MM.1S (cell line): Measurements from ENCODE around the gene USP50.

Experiments
- DNase-seq: peaks from one replicate; pipeline ENCODE4 v3.0.0-alpha.2; 2015
- H2AFZ ChIP-seq: fragments of 300-600 bp; sonication (generic); 2 replicates; pipeline ENCODE4 v1.6.0; 2016; ENCODE audit warnings: antibody characterized with exemption, low read length
- H3F3A ChIP-seq: fragments of 300-600 bp; sonication (generic); 2 replicates; pipeline ENCODE4 v1.6.1; 2016; ENCODE audit warnings: mild to moderate bottlenecking, antibody characterized with exemption, low read length, moderate library complexity, mixed read lengths; ENCODE audit not compliant: insufficient read depth
- H3K27ac ChIP-seq: fragments of 300-600 bp; sonication (generic); 2 replicates; pipeline ENCODE4 v1.5.1; 2016; ENCODE audit warnings: mild to moderate bottlenecking, low read length
- H3K27me3 ChIP-seq: fragments of 300-600 bp; sonication (generic); replicated peaks from 2 replicates; pipeline ENCODE4 v1.6.0; 2016; ENCODE audit warnings: low read length; ENCODE audit not compliant: insufficient read depth
- H3K36me3 ChIP-seq: fragments of 300-600 bp; sonication (generic); replicated peaks from 2 replicates; pipeline ENCODE4 v1.6.1; 2016; ENCODE audit warnings: mild to moderate bottlenecking, low read length, mixed read lengths; ENCODE audit not compliant: insufficient read depth
- H3K4me1 ChIP-seq: fragments of 300-600 bp; sonication (generic); 2 replicates; pipeline ENCODE4 v1.6.1; 2016; ENCODE audit warnings: low read length, mixed read lengths
- H3K4me2 ChIP-seq: fragments of 300-600 bp; sonication (generic); 2 replicates; pipeline ENCODE4 v1.6.0; 2016; ENCODE audit warnings: low read depth, low read length
- H3K4me3 ChIP-seq: fragments of 300-600 bp; sonication (generic); 2 replicates; pipeline ENCODE4 v1.5.1; 2016; ENCODE audit warnings: low read length, mixed read lengths
- H3K79me2 ChIP-seq: fragments of 300-600 bp; sonication (generic); 2 replicates; pipeline ENCODE4 v1.6.1; 2016; ENCODE audit warnings: mixed run types, low read length, mixed read lengths
- H3K9ac ChIP-seq: fragments of 300-600 bp; sonication (generic); 2 replicates; pipeline ENCODE4 v1.6.1; 2016; ENCODE audit warnings: low read length, mixed read lengths
- H3K9me2 ChIP-seq: fragments of 300-600 bp; sonication (generic); replicated peaks from 2 replicates; pipeline ENCODE4 v1.6.1; 2016; ENCODE audit warnings: mild to moderate bottlenecking, low read length, mixed read lengths; ENCODE audit not compliant: insufficient read depth
- H3K9me3 ChIP-seq: fragments of 300-600 bp; sonication (generic); replicated peaks from 2 replicates; pipeline ENCODE4 v1.6.1; 2016; ENCODE audit warnings: mild to moderate bottlenecking, low read length, mixed read lengths; ENCODE audit not compliant: insufficient read depth
- H4K20me1 ChIP-seq: fragments of 300-600 bp; sonication (generic); 2 replicates; pipeline ENCODE4 v1.6.1; 2016; ENCODE audit warnings: mild to moderate bottlenecking, low read length, moderate library complexity, mixed read lengths; ENCODE audit not compliant: insufficient read depth
- EZH2 ChIP-seq: fragments of 300-600 bp; sonication (generic); optimal IDR thresholded peaks from 2 replicates; pipeline ENCODE3; 2017; ENCODE audit warnings: low read depth, mild to moderate bottlenecking, antibody characterized with exemption, low read length, mixed read lengths
- EZH2phosphoT487 ChIP-seq: fragments of 300-600 bp; sonication (generic); IDR thresholded peaks from 2 replicates; pipeline ENCODE4 v1.6.1; 2018; ENCODE audit warnings: antibody characterized with exemption, low read length
- TF ChIP-seq, protein P1 (sequence below): fragments of 300-600 bp; sonication (generic); IDR thresholded peaks from 2 replicates; pipeline ENCODE4 v1.5.1; 2016; ENCODE audit warnings: antibody characterized with exemption, low read length, mixed read lengths

Gene USP50

DNA sequence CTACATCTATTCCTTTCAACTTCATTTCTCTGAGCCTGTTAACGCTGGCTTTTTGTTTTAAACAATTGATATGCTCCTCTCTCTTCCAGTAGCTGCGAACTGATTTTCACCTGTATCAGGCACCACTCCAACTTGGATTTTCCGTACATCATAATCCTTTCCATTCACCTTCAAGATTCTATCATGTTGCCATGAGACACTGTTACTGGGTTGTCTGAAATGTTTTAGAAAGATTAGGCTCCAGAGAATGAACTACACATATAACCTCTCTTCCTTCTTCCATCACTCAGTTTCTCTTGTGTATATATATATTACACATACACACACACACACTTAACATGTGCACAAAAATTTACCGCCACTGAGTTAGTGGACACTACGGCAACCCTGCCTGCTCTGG lies at the start of gene USP50:
Gene USP50 (minus strand): TSS at position 101 of the 400 bp plus-strand sequence. CDS start 141 bp downstream, outside the sequence.
- Histone ChIP-seq H3K9ac (no peak within 1 kb of the TSS), H3K9me3 (no peaks in the 10 kb centered on the region), H2AFZ (no peak within 1 kb of the TSS), H3K4me1 (no peaks in the 10 kb centered on the region), H3K9me2 (no peaks in the 10 kb centered on the region), H3K4me3 (no peak within 1 kb of the TSS), H3K27ac (no peak within 1 kb of the TSS), H3K79me2 (no peaks in the 10 kb centered on the region), H4K20me1 (no peaks in the 10 kb centered on the region), H3K4me2 (no peak within 1 kb of the TSS), H3K27me3 (no peaks in the 10 kb centered on the region), H3F3A (no peaks in the 10 kb centered on the region; the same call in 1 of the 2 replicates), H3K36me3 (no peaks in the 10 kb centered on the region)
- TF ChIP-seq EZH2: no peak
- TF ChIP-seq, protein P1, sequence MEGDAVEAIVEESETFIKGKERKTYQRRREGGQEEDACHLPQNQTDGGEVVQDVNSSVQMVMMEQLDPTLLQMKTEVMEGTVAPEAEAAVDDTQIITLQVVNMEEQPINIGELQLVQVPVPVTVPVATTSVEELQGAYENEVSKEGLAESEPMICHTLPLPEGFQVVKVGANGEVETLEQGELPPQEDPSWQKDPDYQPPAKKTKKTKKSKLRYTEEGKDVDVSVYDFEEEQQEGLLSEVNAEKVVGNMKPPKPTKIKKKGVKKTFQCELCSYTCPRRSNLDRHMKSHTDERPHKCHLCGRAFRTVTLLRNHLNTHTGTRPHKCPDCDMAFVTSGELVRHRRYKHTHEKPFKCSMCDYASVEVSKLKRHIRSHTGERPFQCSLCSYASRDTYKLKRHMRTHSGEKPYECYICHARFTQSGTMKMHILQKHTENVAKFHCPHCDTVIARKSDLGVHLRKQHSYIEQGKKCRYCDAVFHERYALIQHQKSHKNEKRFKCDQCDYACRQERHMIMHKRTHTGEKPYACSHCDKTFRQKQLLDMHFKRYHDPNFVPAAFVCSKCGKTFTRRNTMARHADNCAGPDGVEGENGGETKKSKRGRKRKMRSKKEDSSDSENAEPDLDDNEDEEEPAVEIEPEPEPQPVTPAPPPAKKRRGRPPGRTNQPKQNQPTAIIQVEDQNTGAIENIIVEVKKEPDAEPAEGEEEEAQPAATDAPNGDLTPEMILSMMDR: no peak
- TF ChIP-seq EZH2phosphoT487: no peak
- no peak for DNase-seq

DNA sequence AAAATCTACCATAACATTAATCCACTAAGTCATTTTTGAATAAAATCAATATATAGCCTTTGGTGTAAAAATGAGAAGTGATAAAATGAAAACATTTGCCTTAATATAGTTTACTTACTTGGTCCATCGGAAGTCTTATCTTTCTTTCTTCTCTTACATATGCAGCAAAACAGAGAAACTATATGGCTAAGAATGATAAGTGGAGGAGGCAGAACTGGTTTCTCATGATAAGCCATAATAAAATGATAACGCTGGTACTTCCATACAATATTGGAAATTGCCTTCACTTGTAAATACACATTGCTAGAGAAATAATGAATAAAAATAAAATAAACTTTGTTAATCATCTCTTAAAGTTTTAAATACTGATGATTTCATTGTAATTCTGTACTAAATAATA lies 47.8 kb upstream of the USP50 start:
- Histone ChIP-seq H2AFZ (no peak overlapping the region), H3K4me2 (no peak overlapping the region), H3F3A (no peaks in the 10 kb centered on the region), H3K9me2 (no peaks in the 10 kb centered on the region), H3K9me3 (no peaks in the 10 kb centered on the region), H3K79me2 (no peaks in the 10 kb centered on the region), H3K27me3 (no peaks in the 10 kb centered on the region), H3K4me1 (no peaks in the 10 kb centered on the region), H3K9ac (no peak overlapping the region), H4K20me1 (no peaks in the 10 kb centered on the region), H3K36me3 (peaks cover 11% of the 10 kb centered on the region; the same call in 1 of the 2 replicates), H3K4me3 (no peak overlapping the region), H3K27ac (no peak overlapping the region)
- no peak for TF ChIP-seq EZH2phosphoT487
- TF ChIP-seq EZH2: no peak
- no peak for DNase-seq

DNA sequence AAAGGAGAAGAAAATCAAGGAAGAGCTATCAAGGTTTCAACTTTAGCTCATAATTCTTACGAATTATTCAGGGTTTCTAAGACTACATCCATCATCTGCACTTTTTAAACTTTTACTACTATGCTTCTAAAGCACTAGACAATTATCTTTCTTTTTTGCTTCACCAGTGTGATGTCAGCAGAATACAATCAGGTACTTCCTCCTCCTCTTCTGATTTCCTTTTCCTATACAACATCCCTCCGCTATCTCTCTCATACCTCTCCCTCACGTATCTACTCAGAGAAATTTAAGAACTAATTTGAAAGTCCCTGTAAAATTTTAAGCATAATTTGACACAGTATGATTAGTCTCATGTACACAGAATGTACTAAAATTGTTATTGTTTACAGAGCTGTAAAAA lies 47.3 kb upstream of the USP50 start:
- TF ChIP-seq EZH2: no peak
- TF ChIP-seq EZH2phosphoT487: no peak
- TF ChIP-seq, protein P1: no peak
- Histone ChIP-seq H3K27me3 (no peaks in the 10 kb centered on the region), H2AFZ (no peak overlapping the region), H3K9me2 (no peaks in the 10 kb centered on the region), H3K4me1 (no peaks in the 10 kb centered on the region), H3K27ac (no peak overlapping the region), H3K4me2 (no peak overlapping the region), H3K9ac (no peak overlapping the region), H3K9me3 (no peaks in the 10 kb centered on the region), H4K20me1 (no peaks in the 10 kb centered on the region), H3F3A (no peaks in the 10 kb centered on the region), H3K4me3 (no peak overlapping the region), H3K36me3 (peaks cover 13% of the 10 kb centered on the region; the same call in 1 of the 2 replicates), H3K79me2 (no peaks in the 10 kb centered on the region)
- DNase-seq: no peak

DNA sequence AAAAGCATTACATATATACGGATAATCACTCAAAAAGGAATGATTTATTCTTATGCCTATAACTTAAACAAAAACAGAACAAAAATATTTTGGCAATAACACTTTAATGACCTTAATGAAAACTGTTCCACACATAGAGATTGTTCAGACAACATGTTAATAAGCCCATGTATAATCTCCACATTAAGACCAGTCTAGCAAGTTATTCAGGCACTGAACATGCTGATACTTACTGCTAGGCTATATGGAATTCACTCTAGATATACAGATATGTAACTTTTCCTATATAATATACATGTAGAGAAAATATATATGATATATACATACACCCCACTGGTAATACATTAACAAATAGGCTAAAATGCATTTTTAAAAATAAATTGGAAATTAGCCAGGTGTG lies 43.8 kb upstream of the USP50 start:
- no peaks in the 10 kb centered on the region for H3K79me2 ChIP-seq
- no peak overlapping the region for H3K4me2 ChIP-seq
- H3F3A ChIP-seq: no peaks in the 10 kb centered on the region
- no peaks in the 10 kb centered on the region for H3K4me1 ChIP-seq
- no peaks in the 10 kb centered on the region for H3K27me3 ChIP-seq
- no peak for DNase-seq
- H3K4me3 ChIP-seq: no peak overlapping the region
- H4K20me1 ChIP-seq: no peaks in the 10 kb centered on the region
- TF ChIP-seq EZH2phosphoT487: no peak
- no peak for TF ChIP-seq EZH2
- no peak overlapping the region for H3K9ac ChIP-seq
- no peak overlapping the region for H2AFZ ChIP-seq
- no peaks in the 10 kb centered on the region for H3K9me2 ChIP-seq
- no peaks in the 10 kb centered on the region for H3K9me3 ChIP-seq
- H3K36me3 ChIP-seq: peaks cover 20% of the 10 kb centered on the region; the same call in 1 of the 2 replicates
- no peak overlapping the region for H3K27ac ChIP-seq
